ENCODE results near the gene FASN. TPM values are rescaled to one million over a fixed set of nuclear protein-coding genes. Genes with fewer than 3 reads are reported as not detected.

The FASN gene
- polyA plus RNA-seq, 2 of the 4 experiments (the other 2 are of a cell fraction): 12.9 to 169 TPM

GRCh38 chr17:82094931-82095776, 2.9 kb downstream of the FASN start (continued):
- no peak for TF ChIP-seq TFCP2L1 (CRISPR knock-in tag; IDR thresholded peaks at IDR 0.05)
- TF ChIP-seq, protein P1, sequence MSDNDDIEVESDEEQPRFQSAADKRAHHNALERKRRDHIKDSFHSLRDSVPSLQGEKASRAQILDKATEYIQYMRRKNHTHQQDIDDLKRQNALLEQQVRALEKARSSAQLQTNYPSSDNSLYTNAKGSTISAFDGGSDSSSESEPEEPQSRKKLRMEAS (IDR thresholded peaks at IDR 0.05): no peak

- no peak for TF ChIP-seq NFE2L2 (conservative IDR thresholded peaks at IDR 0.05; ENCODE audit: low read length)
- TF ChIP-seq PBX3 (IDR thresholded peaks at IDR 0.05): no peak
- no peak for TF ChIP-seq ESRRA (IDR thresholded peaks at IDR 0.05; ENCODE audit: borderline replicate concordance, low read length)
- no peak for TF ChIP-seq CBX2 (IDR thresholded peaks at IDR 0.05; ENCODE audit: borderline replicate concordance, low read depth)
- no peak for TF ChIP-seq CBX8 (IDR thresholded peaks at IDR 0.05)
- no peak for TF ChIP-seq EHMT2 (IDR thresholded peaks at IDR 0.05; ENCODE audit: low read depth)
- no peak for TF ChIP-seq HDAC2 (IDR thresholded peaks at IDR 0.05)
- TF ChIP-seq KDM1A (IDR thresholded peaks at IDR 0.05; ENCODE audit: low read depth): no peak
- TF ChIP-seq GATA3 (IDR thresholded peaks at IDR 0.05; ENCODE audit: borderline replicate concordance): no peak
- TF ChIP-seq RNF2 (IDR thresholded peaks at IDR 0.05; ENCODE audit: borderline replicate concordance, low read depth): no peak
- TF ChIP-seq ZNF302 (CRISPR knock-in tag; IDR thresholded peaks at IDR 0.05): no peak
- no peak overlapping the region for H3K4me3 ChIP-seq
- FAIRE-seq (no peak), DNase-seq (ENCODE audit: low read depth in 1 of 2, low spot score in 1 of 2) (no peak), ATAC-seq (no peak)
- ChIA-PET POLR2A (interaction anchor here (0.7 kb wide), 1 partner anchor 11 kb away, joined by 7 read pairs; no protein-coding TSS in a partner anchor), CTCF (interaction anchor here (0.8 to 1.5 kb wide), 3 partner anchors 16 to 134 kb away, joined by 3 to 5 read pairs (median 4); no protein-coding TSS in a partner anchor)
- no peak overlapping the region for H3K4me2 ChIP-seq
- no peak overlapping the region for H3K27ac ChIP-seq
- peaks cover 18% of the 10 kb centered on the region for H3K4me1 ChIP-seq
- WGBS (ENCODE audit: missing lambda C conversion rate): 94% methylated on average over 31 of the region's 40 CpGs
- H3K9me3 ChIP-seq: no peaks in the 10 kb centered on the region
These were observed 4.9 kb downstream of the FASN start for GRCh38 chr17:82092995-82093751.

DNA sequence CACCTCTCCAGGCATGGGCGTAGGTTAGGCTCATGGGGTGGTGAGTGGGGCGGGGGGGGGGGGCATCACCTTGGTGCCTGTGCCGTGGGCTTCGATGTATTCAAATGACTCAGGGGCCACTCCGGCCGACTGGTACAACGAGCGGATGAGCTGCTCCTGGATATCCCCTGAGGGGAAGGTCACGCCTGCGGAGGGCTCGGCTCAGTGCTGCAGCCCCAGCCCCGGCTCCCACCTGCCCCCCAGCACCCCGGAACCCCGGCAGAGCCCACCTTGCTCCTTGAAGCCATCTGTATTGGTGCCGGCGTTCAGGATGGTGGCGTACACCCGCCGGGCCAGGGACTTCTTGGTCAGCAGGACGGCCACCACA, 5.4 kb downstream of the FASN start:
- Histone ChIP-seq H3K4me2 (no peak overlapping the region), H3K9me3 (no peaks in the 10 kb centered on the region), H3K4me1 (peaks cover 18% of the 10 kb centered on the region), H3K27ac (no peak overlapping the region), H3K4me3 (no peak overlapping the region)
- ChIA-PET CTCF (interaction anchor here (0.8 to 3.0 kb wide), 4 partner anchors 16 to 133 kb away, joined by 3 to 16 read pairs (median 4); partner anchors contain the start of gene RAC3), POLR2A (interaction anchor here (0.7 kb wide), 1 partner anchor 11 kb away, joined by 7 read pairs; no protein-coding TSS in a partner anchor)
- FAIRE-seq (no peak), DNase-seq (ENCODE audit: low read depth in 1 of 2, low spot score in 1 of 2) (no peak), ATAC-seq (no peak)
- WGBS (ENCODE audit: missing lambda C conversion rate): 90% methylated on average over 6 of the region's 20 CpGs
- TF ChIP-seq USF2 (IDR thresholded peaks at IDR 0.05): no peak
- TF ChIP-seq, protein P2, sequence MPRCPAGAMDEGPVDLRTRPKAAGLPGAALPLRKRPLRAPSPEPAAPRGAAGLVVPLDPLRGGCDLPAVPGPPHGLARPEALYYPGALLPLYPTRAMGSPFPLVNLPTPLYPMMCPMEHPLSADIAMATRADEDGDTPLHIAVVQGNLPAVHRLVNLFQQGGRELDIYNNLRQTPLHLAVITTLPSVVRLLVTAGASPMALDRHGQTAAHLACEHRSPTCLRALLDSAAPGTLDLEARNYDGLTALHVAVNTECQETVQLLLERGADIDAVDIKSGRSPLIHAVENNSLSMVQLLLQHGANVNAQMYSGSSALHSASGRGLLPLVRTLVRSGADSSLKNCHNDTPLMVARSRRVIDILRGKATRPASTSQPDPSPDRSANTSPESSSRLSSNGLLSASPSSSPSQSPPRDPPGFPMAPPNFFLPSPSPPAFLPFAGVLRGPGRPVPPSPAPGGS (IDR thresholded peaks at IDR 0.05): no peak
- no peak for TF ChIP-seq ZSCAN20 (CRISPR knock-in tag; IDR thresholded peaks at IDR 0.05)
- TF ChIP-seq MAZ (IDR thresholded peaks at IDR 0.05; ENCODE audit: borderline replicate concordance, low read depth, low read length): no peak
- no peak for TF ChIP-seq PHF8 (IDR thresholded peaks at IDR 0.05; ENCODE audit: borderline replicate concordance, low read depth)
- no peak for TF ChIP-seq FOSB (CRISPR knock-in tag; IDR thresholded peaks at IDR 0.05)
- TF ChIP-seq HMGXB4 (CRISPR knock-in tag; IDR thresholded peaks at IDR 0.05; ENCODE audit: borderline replicate concordance): no peak

Measured in A549 (cell line).